Stimulated activated CD8-positive, alpha-beta memory T cell treated with anti-CD3 and anti-CD28 coated beads, Interleukin-15, amount 100 ng/mL, for 48 hours (primary cell): ENCODE results near the gene POLR1A.
A peak's percentile ranks its signal among the peaks of the same experiment; 100 is the strongest.

Experiments used
- DNase-seq, 2 donors: peaks; one replicate each; pipeline ENCODE4 v3.0.0-alpha.2; 2020; ENCODE audit warnings: low read depth in 2 of 2

Gene POLR1A

GRCh38 chr2:86097114-86097896 lies 8.4 kb downstream of the POLR1A start:
- no peak for DNase-seq

GRCh38 chr2:86094229-86094628 lies 11.5 kb downstream of the POLR1A start:
- DNase-seq, result no peak

GRCh38 chr2:86087936-86088850 lies 17.5 kb downstream of the POLR1A start:
- DNase-seq, result no peak

- no peak for DNase-seq
Observed at GRCh38 chr2:86082756-86083155, 22.9 kb downstream of the POLR1A start.

GRCh38 chr2:86081724-86082123 lies 24.0 kb downstream of the POLR1A start:
- DNase-seq, result no peak

- peak; percentile 53 to 54 for DNase-seq
Observed at GRCh38 chr2:86079981-86080911, 25.4 kb downstream of the POLR1A start.

- no peak for DNase-seq
Observed at GRCh38 chr2:86078774-86079545, 26.7 kb downstream of the POLR1A start.

GRCh38 chr2:86075886-86076285 lies 29.8 kb downstream of the POLR1A start:
- DNase-seq, result no peak

- DNase-seq, result no peak
Observed at GRCh38 chr2:86074811-86075210, 30.9 kb downstream of the POLR1A start.

GRCh38 chr2:86074256-86074655 lies 31.4 kb downstream of the POLR1A start:
- DNase-seq, result no peak

GRCh38 chr2:86073225-86073624 lies 32.5 kb downstream of the POLR1A start:
- DNase-seq, result no peak

- DNase-seq, result no peak
Observed at GRCh38 chr2:86072271-86072858, 33.3 kb downstream of the POLR1A start.

- no peak for DNase-seq
Observed at GRCh38 chr2:86070868-86071267, 34.8 kb downstream of the POLR1A start.

- no peak for DNase-seq
Observed at GRCh38 chr2:86069783-86070339, 35.8 kb downstream of the POLR1A start.

- no peak for DNase-seq
Observed at GRCh38 chr2:86069091-86069685, 36.5 kb downstream of the POLR1A start.

- DNase-seq, result no peak
Observed at GRCh38 chr2:86068648-86069047, 37.0 kb downstream of the POLR1A start.

- peak; percentile 26 to 45 for DNase-seq
Observed at GRCh38 chr2:86068136-86068588, 37.5 kb downstream of the POLR1A start.

- DNase-seq, result no peak
Observed at GRCh38 chr2:86066915-86067314, 38.8 kb downstream of the POLR1A start.

GRCh38 chr2:86066007-86066578 lies 39.6 kb downstream of the POLR1A start:
- no peak for DNase-seq
